Neural cell (in vitro differentiated cells): ENCODE data around the gene SLC10A7. TPM values are rescaled to one million over a fixed set of nuclear protein-coding genes. Genes with fewer than 3 reads are reported as not detected.

Source experiments
- H2AFZ ChIP-seq: fragments of 200-600, 300-800 bp; sonication (generic), shearing (Covaris generic); 2 replicates; pipeline ENCODE4 v1.6.0; 2014; ENCODE audit warnings: low read depth, mild to moderate bottlenecking, antibody characterized with exemption, low read length, moderate library complexity
- H3F3A ChIP-seq: fragments of 200-600 bp; shearing (Covaris generic); 2 replicates; pipeline ENCODE4 v1.6.1; 2016; ENCODE audit warnings: mild to moderate bottlenecking, moderate library complexity, mixed read lengths, antibody characterized with exemption, low read length; ENCODE audit not compliant: insufficient read depth, poor library complexity, severe bottlenecking
- H3K27ac ChIP-seq: fragments of 200-600, 300-800 bp; sonication (generic), shearing (Covaris generic); 2 replicates; pipeline ENCODE4 v1.5.1; 2014; ENCODE audit warnings: mild to moderate bottlenecking, low read length, moderate library complexity
- H3K27me3 ChIP-seq: fragments of 300-800, 200-600 bp; sonication (generic), shearing (Covaris generic); 2 replicates; pipeline ENCODE4 v1.6.0; 2014; ENCODE audit warnings: mild to moderate bottlenecking, low read depth, low read length, moderate library complexity; ENCODE audit not compliant: insufficient read depth
- H3K36me3 ChIP-seq: fragments of 300-800, 200-600 bp; sonication (generic), shearing (Covaris generic); 2 replicates; pipeline ENCODE4 v1.5.1; 2014; ENCODE audit warnings: mild to moderate bottlenecking, antibody characterized with exemption, low read length, moderate library complexity; ENCODE audit not compliant: insufficient read depth
- H3K4me2 ChIP-seq: fragments of 300-800, 200-600 bp; sonication (generic), shearing (Covaris generic); 2 replicates; pipeline ENCODE4 v1.6.0; 2014; ENCODE audit warnings: mild to moderate bottlenecking, low read length
- H3K4me3 ChIP-seq: fragments of 300-800, 200-600 bp; sonication (generic), shearing (Covaris generic); 2 replicates; pipeline ENCODE4 v1.5.1; 2014; ENCODE audit warnings: mild to moderate bottlenecking, low read length, moderate library complexity
- H3K79me2 ChIP-seq: fragments of 200-600 bp; shearing (Covaris generic); replicated peaks from 2 replicates; pipeline ENCODE4 v1.6.0; 2014; ENCODE audit warnings: mild to moderate bottlenecking, low read length, moderate library complexity; ENCODE audit not compliant: insufficient read depth
- H3K9ac ChIP-seq: fragments of 300-800, 200-600 bp; sonication (generic), shearing (Covaris generic); 2 replicates; pipeline ENCODE4 v1.6.1; 2016; ENCODE audit warnings: mild to moderate bottlenecking, low read length, mixed read lengths
- H3K9me2 ChIP-seq: fragments of 200-600 bp; shearing (Covaris generic); 2 replicates; pipeline ENCODE4 v1.6.1; 2016; ENCODE audit warnings: mild to moderate bottlenecking, low read length, mixed read lengths; ENCODE audit not compliant: insufficient read depth
- H3K9me3 ChIP-seq: fragments of 200-600, 300-800 bp; sonication (generic), shearing (Covaris generic); 2 replicates; pipeline ENCODE4 v1.6.1; 2016; ENCODE audit warnings: mild to moderate bottlenecking, mixed run types, low read length, moderate library complexity, mixed read lengths
- H4K20me1 ChIP-seq: fragments of 200-600 bp; shearing (Covaris generic); 2 replicates; pipeline ENCODE4 v1.6.1; 2016; ENCODE audit warnings: mild to moderate bottlenecking, mixed run types; ENCODE audit not compliant: insufficient read depth
- CTCF ChIP-seq: fragments of 450-650 bp; IDR thresholded peaks from 2 replicates; pipeline ENCODE4 v1.5.1; 2014; ENCODE audit warnings: antibody characterized with exemption, mild to moderate bottlenecking, moderate library complexity; ENCODE audit not compliant: poor library complexity, severe bottlenecking
- EP300 ChIP-seq: fragments of 450-650 bp; conservative IDR thresholded peaks from 2 replicates; pipeline ENCODE4 v1.6.1; 2014; ENCODE audit warnings: antibody characterized with exemption, mild to moderate bottlenecking, moderate library complexity; ENCODE audit not compliant: poor library complexity, severe bottlenecking
- EZH2 ChIP-seq: fragments of 200-600, 300-800 bp; shearing (Covaris generic), sonication (generic); IDR thresholded peaks from 2 replicates; pipeline ENCODE4 v1.6.1; 2014; ENCODE audit warnings: antibody characterized with exemption, low read length, borderline replicate concordance, mild to moderate bottlenecking; ENCODE audit not compliant: insufficient read depth, poor library complexity, severe bottlenecking
- RAD21 ChIP-seq: fragments of 450-650 bp; conservative IDR thresholded peaks from 2 replicates; pipeline ENCODE4 v1.6.1; 2014; ENCODE audit warnings: antibody characterized with exemption, mild to moderate bottlenecking, moderate library complexity
- REST ChIP-seq: IDR thresholded peaks from 2 replicates; pipeline ENCODE4 v1.6.1; 2012; ENCODE audit warnings: borderline replicate concordance
- SMC3 ChIP-seq: fragments of 450-650 bp; conservative IDR thresholded peaks from 2 replicates; pipeline ENCODE4 v1.6.1; 2014; ENCODE audit warnings: antibody characterized with exemption, mild to moderate bottlenecking, moderate library complexity; ENCODE audit not compliant: poor library complexity
- TAF1 ChIP-seq: IDR thresholded peaks from 2 replicates; pipeline ENCODE4 v1.6.1; 2012; ENCODE audit warnings: low read depth
- polyA plus RNA-seq: library from polyadenylated mRNA; depleted of rRNA; stranded (reverse); fragments of >200 nt; gene quantifications from 2 replicates; pipeline ENCODE4 v1.2.3, GENCODE V29; 2014

Gene SLC10A7
- polyA plus RNA-seq, 1 donor from 2014 or later, result 5.5 TPM

- H3F3A ChIP-seq, result no peaks in the 10 kb centered on the region
- H3K79me2 ChIP-seq, result no peaks in the 10 kb centered on the region
- H3K9ac ChIP-seq, result no peak overlapping the region
- no peaks in the 10 kb centered on the region for H3K9me2 ChIP-seq
- TF ChIP-seq REST, result no peak
- no peak overlapping the region for H2AFZ ChIP-seq
- H3K27me3 ChIP-seq, result no peaks in the 10 kb centered on the region
- H3K27ac ChIP-seq, result no peak overlapping the region
- no peaks in the 10 kb centered on the region for H4K20me1 ChIP-seq
- H3K4me3 ChIP-seq, result no peak overlapping the region
- no peaks in the 10 kb centered on the region for H3K36me3 ChIP-seq
- H3K4me2 ChIP-seq, result no peak overlapping the region
- no peaks in the 10 kb centered on the region for H3K9me3 ChIP-seq
These were observed 191.3 kb downstream of the SLC10A7 start for GRCh38 chr4:146330392-146330791.

- no peak overlapping the region for H2AFZ ChIP-seq
- no peaks in the 10 kb centered on the region for H3K9me2 ChIP-seq
- no peaks in the 10 kb centered on the region for H4K20me1 ChIP-seq
- no peaks in the 10 kb centered on the region for H3K9me3 ChIP-seq
- H3F3A ChIP-seq, result no peaks in the 10 kb centered on the region
- H3K9ac ChIP-seq, result no peak overlapping the region
- no peak overlapping the region for H3K4me2 ChIP-seq
- TF ChIP-seq REST, result no peak
- no peak overlapping the region for H3K4me3 ChIP-seq
- H3K36me3 ChIP-seq, result no peaks in the 10 kb centered on the region
- no peaks in the 10 kb centered on the region for H3K27me3 ChIP-seq
- no peak overlapping the region for H3K27ac ChIP-seq
- H3K79me2 ChIP-seq, result no peaks in the 10 kb centered on the region
These were observed 192.6 kb downstream of the SLC10A7 start for GRCh38 chr4:146329050-146329716.

GRCh38 chr4:146327859-146328650, 193.7 kb downstream of the SLC10A7 start:
- H3K4me2 ChIP-seq, result no peak overlapping the region
- no peak overlapping the region for H2AFZ ChIP-seq
- H3K9ac ChIP-seq, result no peak overlapping the region
- no peaks in the 10 kb centered on the region for H3K27me3 ChIP-seq
- H3K4me3 ChIP-seq, result no peak overlapping the region
- H4K20me1 ChIP-seq, result no peaks in the 10 kb centered on the region
- no peaks in the 10 kb centered on the region for H3K36me3 ChIP-seq
- H3K27ac ChIP-seq, result no peak overlapping the region
- no peaks in the 10 kb centered on the region for H3K9me3 ChIP-seq
- H3K79me2 ChIP-seq, result no peaks in the 10 kb centered on the region
- H3F3A ChIP-seq, result no peaks in the 10 kb centered on the region
- no peaks in the 10 kb centered on the region for H3K9me2 ChIP-seq
- TF ChIP-seq SMC3, result no peak
- no peak for TF ChIP-seq EZH2
- no peak for TF ChIP-seq EP300
- no peak for TF ChIP-seq CTCF
- TF ChIP-seq REST, result no peak
- TF ChIP-seq RAD21, result no peak
- no peak for TF ChIP-seq TAF1
